ENCODE data around the gene GPR18.

The GPR18 gene, protein sequence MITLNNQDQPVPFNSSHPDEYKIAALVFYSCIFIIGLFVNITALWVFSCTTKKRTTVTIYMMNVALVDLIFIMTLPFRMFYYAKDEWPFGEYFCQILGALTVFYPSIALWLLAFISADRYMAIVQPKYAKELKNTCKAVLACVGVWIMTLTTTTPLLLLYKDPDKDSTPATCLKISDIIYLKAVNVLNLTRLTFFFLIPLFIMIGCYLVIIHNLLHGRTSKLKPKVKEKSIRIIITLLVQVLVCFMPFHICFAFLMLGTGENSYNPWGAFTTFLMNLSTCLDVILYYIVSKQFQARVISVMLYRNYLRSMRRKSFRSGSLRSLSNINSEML

DNA sequence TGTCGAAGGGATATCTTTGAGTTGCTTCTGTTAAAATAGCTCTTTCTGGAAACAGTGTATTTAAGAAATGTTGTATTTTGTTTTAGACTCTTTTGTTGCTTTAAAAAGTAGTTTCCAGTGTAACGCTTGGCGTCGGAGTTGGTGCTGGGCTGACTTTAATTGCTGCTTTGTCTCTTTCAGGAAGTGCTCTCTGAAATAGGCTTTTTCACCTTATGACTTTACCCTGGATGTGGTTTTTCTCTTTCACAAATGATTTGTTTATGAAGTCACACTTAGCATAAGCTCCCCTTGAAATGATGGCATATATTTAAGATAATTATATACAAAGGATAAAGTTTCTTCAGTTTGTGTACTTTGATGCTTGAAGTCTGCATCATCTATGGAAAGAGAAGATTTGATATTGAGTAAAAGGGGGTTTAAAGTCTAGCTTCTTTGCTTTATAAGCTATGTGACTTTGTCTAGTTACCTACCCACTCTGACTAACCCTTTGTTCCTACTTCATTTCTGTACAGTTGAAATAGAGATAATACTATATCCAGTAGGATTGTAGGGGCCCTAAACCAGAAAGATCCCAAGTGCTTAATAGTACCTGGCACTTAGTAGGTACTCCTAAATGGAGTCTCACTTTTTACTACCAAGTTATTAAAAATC lies at the start of gene GPR18:
Gene GPR18 (minus strand): TSS at position 170 of the 651 bp plus-strand sequence. CDS start 2,507 bp downstream, outside the sequence.
- Histone ChIP-seq H3K9me3 (ENCODE audit: control insufficient read depth, insufficient read depth, low read depth, low read length) (no peaks in the 10 kb centered on the region), H3K4me3 (ENCODE audit: low read depth, low read length) (no peak within 1 kb of the TSS), H3K36me3 (ENCODE audit: control insufficient read depth, insufficient read depth, low read length) (peaks cover 23% of the 10 kb centered on the region), H3K27me3 (ENCODE audit: control insufficient read depth, insufficient read depth, low read length) (no peaks in the 10 kb centered on the region), H3K4me1 (ENCODE audit: control insufficient read depth, insufficient read depth, low read length) (no peaks in the 10 kb centered on the region), H3K27ac (ENCODE audit: low read depth, low read length) (no peak within 1 kb of the TSS), H3K9ac (ENCODE audit: low read length) (no peak within 1 kb of the TSS)

DNA sequence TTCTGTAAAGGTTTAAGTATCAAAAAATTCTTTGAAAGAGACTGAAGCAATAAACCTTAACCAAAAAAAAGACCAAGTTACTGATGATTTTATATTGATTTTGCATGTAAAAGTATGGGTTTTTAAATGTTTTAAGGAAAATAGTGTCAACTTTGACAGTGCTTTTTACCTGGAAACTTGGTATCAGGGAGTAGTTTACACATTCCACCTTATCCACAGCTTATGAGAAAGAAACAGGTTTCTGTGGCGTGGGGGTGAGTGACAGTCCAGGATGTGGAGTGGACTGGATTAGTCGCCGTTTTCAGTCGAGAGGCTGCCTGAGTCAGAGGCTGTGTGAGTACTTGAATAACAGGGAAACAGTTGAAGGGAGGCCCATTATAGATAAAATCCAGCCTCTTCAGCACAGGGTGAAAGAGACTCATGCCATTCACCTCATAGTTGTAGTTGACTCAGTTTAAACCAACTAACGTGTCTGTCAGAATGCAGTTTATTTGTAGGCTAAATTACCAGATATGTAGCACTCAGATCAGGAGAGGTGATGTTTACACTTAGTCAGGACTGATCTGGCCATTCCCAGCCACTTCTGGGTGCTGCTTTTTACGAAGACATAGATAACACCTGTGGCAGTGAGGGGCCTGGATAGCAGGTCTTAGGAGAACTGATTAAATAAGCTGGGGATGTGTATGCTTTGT lies 49.6 kb upstream of the GPR18 start:
- Histone ChIP-seq H3K36me3 (ENCODE audit: control insufficient read depth, insufficient read depth, low read length) (peaks cover 5% of the 10 kb centered on the region; the same call in 1 of the 2 replicates), H3K27me3 (ENCODE audit: control insufficient read depth, insufficient read depth, low read length) (no peaks in the 10 kb centered on the region), H3K4me1 (ENCODE audit: control insufficient read depth, insufficient read depth, low read length) (peaks cover 5% of the 10 kb centered on the region; the same call in 1 of the 2 replicates), H3K9ac (ENCODE audit: low read length) (no peak overlapping the region), H3K27ac (ENCODE audit: low read depth, low read length) (no peak overlapping the region), H3K4me3 (ENCODE audit: low read depth, low read length) (no peak overlapping the region), H3K9me3 (ENCODE audit: control insufficient read depth, insufficient read depth, low read depth, low read length) (no peaks in the 10 kb centered on the region)

DNA sequence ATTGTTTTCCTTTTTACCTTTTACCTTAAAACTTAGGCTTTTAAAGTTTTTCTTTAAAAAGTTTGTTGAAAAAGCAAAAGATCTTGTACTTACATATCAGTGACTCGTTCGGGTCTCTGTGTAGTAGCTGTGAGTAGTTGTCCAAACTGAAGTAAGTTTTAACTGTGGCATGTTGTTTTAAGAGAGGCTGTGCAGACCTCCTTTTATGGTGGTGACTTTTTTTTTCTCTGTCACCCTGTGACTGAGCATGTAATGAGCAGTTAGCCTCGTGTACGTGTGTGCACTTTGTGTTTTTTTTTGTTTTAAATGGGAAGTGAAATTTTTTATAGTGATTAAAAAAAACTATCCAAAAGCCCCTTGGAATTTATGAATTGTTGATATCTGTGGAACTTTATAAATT lies 49.1 kb upstream of the GPR18 start, which contains the start of gene GPR183:
Gene GPR183 (minus strand): TSS at position 153 of the 400 bp plus-strand sequence. CDS start 11,254 bp downstream, outside the sequence.
- no peaks in the 10 kb centered on the region for H3K27me3 ChIP-seq (ENCODE audit: control insufficient read depth, insufficient read depth, low read length)
- H3K4me3 ChIP-seq (ENCODE audit: low read depth, low read length): no peak within 1 kb of the TSS
- H3K4me1 ChIP-seq (ENCODE audit: control insufficient read depth, insufficient read depth, low read length): peaks cover 5% of the 10 kb centered on the region; the same call in 1 of the 2 replicates
- H3K9ac ChIP-seq (ENCODE audit: low read length): no peak within 1 kb of the TSS
- peaks cover 5% of the 10 kb centered on the region; the same call in 1 of the 2 replicates for H3K36me3 ChIP-seq (ENCODE audit: control insufficient read depth, insufficient read depth, low read length)
- peak within 1 kb of the TSS; percentile 4; the same call in 1 of the 2 replicates for H3K27ac ChIP-seq (ENCODE audit: low read depth, low read length)
- H3K9me3 ChIP-seq (ENCODE audit: control insufficient read depth, insufficient read depth, low read depth, low read length): no peaks in the 10 kb centered on the region

DNA sequence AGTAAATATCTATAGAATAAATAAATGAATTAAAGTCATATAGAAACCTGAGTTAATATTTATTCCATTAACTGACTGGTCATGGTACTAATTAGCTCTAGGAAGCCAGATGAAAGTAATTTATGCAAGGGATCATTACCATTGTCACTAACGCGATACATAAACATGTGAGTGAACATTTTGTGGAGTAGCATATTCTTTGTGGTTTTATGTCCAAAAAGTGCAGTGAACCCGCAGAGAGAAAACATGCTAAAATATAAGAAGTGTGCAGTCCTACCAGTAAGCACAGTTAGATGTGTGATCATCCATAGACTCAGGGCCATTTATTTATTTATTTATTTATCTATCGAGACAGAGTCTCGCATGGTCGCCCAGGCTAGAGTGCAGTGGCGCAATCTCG lies 47.4 kb upstream of the GPR18 start:
- Histone ChIP-seq H3K4me3 (ENCODE audit: low read depth, low read length) (no peak overlapping the region), H3K9ac (ENCODE audit: low read length) (no peak overlapping the region), H3K27ac (ENCODE audit: low read depth, low read length) (no peak overlapping the region), H3K4me1 (ENCODE audit: control insufficient read depth, insufficient read depth, low read length) (peaks cover 5% of the 10 kb centered on the region; the same call in 1 of the 2 replicates), H3K27me3 (ENCODE audit: control insufficient read depth, insufficient read depth, low read length) (no peaks in the 10 kb centered on the region), H3K9me3 (ENCODE audit: control insufficient read depth, insufficient read depth, low read depth, low read length) (no peaks in the 10 kb centered on the region), H3K36me3 (ENCODE audit: control insufficient read depth, insufficient read depth, low read length) (peaks cover 5% of the 10 kb centered on the region; the same call in 1 of the 2 replicates)

DNA sequence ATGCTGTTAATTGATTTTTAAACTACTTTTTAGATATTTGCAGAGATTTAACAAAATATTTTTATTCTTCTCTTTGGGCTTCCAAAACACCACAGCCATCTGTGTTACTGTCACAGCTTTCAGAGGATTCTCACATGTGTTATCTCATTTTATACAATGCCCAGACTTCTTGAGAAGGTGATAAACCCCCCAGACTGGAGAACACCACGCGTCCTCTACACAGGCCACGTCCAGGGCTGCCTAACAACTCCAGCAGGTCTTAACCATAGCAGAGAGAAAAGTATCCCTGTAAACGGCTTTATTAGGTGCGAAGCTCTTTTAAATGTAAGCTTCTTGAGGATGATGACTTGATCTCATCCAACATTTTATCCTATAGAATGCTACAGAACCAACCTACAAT lies 47.0 kb upstream of the GPR18 start:
- Histone ChIP-seq H3K9ac (ENCODE audit: low read length) (no peak overlapping the region), H3K27me3 (ENCODE audit: control insufficient read depth, insufficient read depth, low read length) (no peaks in the 10 kb centered on the region), H3K9me3 (ENCODE audit: control insufficient read depth, insufficient read depth, low read depth, low read length) (no peaks in the 10 kb centered on the region), H3K27ac (ENCODE audit: low read depth, low read length) (no peak overlapping the region), H3K36me3 (ENCODE audit: control insufficient read depth, insufficient read depth, low read length) (peaks cover 5% of the 10 kb centered on the region; the same call in 1 of the 2 replicates), H3K4me3 (ENCODE audit: low read depth, low read length) (no peak overlapping the region), H3K4me1 (ENCODE audit: control insufficient read depth, insufficient read depth, low read length) (peaks cover 5% of the 10 kb centered on the region; the same call in 1 of the 2 replicates)

DNA sequence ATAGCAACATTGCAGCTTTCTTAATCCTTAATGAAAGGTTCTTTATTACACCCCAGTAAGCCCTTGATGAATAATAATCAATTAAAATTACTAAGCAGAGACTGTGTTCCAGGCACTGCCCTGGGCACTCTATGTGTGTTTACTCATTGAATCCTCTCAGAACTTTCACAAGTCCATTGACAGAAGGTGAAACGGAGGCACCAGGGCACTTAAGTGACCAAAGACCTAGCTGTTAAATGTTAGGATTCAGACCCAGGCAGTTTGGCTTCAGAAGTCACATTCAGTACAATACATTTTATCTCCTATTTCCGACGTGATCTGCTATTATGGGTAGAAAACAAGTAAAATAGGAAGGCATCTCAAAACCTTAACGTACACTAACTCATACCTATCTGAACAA lies 46.4 kb upstream of the GPR18 start:
- H3K4me1 ChIP-seq (ENCODE audit: control insufficient read depth, insufficient read depth, low read length): peaks cover 10% of the 10 kb centered on the region
- H3K9me3 ChIP-seq (ENCODE audit: control insufficient read depth, insufficient read depth, low read depth, low read length): no peaks in the 10 kb centered on the region
- peaks cover 5% of the 10 kb centered on the region; the same call in 1 of the 2 replicates for H3K36me3 ChIP-seq (ENCODE audit: control insufficient read depth, insufficient read depth, low read length)
- no peak overlapping the region for H3K27ac ChIP-seq (ENCODE audit: low read depth, low read length)
- no peak overlapping the region for H3K9ac ChIP-seq (ENCODE audit: low read length)
- no peak overlapping the region for H3K4me3 ChIP-seq (ENCODE audit: low read depth, low read length)
- no peaks in the 10 kb centered on the region for H3K27me3 ChIP-seq (ENCODE audit: control insufficient read depth, insufficient read depth, low read length)

DNA sequence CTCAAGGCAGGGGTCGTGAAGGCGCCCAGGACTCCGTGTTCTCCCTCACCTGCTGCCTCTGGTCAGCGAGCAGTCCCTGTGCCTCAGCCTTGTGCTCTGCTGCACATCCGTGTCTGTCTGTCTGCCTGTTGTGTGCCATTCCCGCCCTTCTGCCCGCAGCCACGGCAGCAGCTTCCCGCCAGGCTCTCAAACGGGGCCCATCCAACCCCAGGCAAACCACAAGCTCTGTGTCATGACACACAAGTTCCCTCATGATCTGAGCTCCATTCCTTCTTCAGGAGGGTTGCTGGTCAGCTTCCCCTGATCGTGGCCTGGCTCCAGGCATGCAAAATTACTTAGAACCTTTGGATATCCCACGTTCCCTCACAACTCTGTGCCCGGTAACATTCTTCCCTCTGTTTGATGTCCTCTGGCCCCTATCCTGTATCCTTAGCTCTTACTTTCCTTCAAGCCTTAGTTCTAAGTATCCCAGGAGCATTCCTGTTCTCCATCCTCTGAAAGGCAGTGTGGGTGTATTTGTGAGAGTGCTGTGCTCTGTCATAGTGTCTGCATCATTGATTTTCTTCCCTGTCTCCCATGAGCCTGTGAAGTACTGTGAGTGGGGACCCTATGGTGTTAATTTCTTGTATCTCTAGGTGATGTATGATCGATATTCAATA lies 45.8 kb upstream of the GPR18 start:
- Histone ChIP-seq H3K36me3 (ENCODE audit: control insufficient read depth, insufficient read depth, low read length) (peaks cover 5% of the 10 kb centered on the region; the same call in 1 of the 2 replicates), H3K27ac (ENCODE audit: low read depth, low read length) (no peak overlapping the region), H3K9ac (ENCODE audit: low read length) (no peak overlapping the region)

DNA sequence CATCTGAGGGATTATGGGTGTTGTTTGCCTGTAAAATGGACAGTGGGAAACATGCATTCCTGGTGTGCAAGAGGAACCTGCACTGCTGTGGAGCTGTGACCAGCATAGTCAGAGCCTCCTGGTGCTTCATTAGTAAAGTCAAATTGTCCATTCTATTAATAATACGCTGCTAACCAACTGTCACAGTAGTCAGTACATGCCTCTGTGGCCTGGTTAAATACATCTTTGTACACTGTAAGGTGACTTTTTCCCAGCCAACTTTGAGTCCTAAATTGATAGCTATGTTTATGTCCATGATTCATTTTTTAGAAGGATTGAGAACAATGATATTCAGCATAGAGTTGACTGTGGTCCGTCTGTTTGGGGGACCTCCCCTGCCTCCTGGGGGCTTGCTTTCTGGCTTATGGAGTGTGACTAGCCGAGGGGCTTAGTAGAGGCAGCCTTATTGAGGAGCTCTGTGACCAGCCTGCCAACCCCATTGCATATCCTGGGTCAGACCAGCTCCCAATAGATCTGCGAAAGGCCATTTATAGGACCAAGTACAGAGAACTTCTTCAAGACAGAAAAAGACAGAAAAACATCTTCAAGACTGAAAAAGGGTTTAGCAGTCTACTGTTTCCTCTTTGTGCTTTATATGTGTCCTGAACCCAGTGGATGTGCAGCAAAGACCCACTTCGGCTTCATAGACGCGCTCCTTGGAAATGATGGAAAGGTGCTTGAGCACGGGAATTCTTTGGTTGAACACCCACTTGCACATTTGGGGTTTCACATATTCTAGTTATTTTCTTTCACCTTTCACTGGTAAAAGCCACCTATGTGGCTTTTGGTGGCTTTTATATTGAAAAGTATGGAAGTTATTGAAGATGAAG lies 44.7 kb upstream of the GPR18 start:
- no peaks in the 10 kb centered on the region for H3K27me3 ChIP-seq (ENCODE audit: control insufficient read depth, insufficient read depth, low read length)
- H3K27ac ChIP-seq (ENCODE audit: low read depth, low read length): no peak overlapping the region
- H3K9me3 ChIP-seq (ENCODE audit: control insufficient read depth, insufficient read depth, low read depth, low read length): no peaks in the 10 kb centered on the region
- peaks cover 10% of the 10 kb centered on the region for H3K4me1 ChIP-seq (ENCODE audit: control insufficient read depth, insufficient read depth, low read length)
- H3K36me3 ChIP-seq (ENCODE audit: control insufficient read depth, insufficient read depth, low read length): no peaks in the 10 kb centered on the region
- no peak overlapping the region for H3K4me3 ChIP-seq (ENCODE audit: low read depth, low read length)
- no peak overlapping the region for H3K9ac ChIP-seq (ENCODE audit: low read length)

More for the DNA sequence above, 45.8 kb upstream of the GPR18 start:
- Histone ChIP-seq H3K27me3 (ENCODE audit: control insufficient read depth, insufficient read depth, low read length) (no peaks in the 10 kb centered on the region), H3K4me1 (ENCODE audit: control insufficient read depth, insufficient read depth, low read length) (peaks cover 10% of the 10 kb centered on the region), H3K9me3 (ENCODE audit: control insufficient read depth, insufficient read depth, low read depth, low read length) (no peaks in the 10 kb centered on the region), H3K4me3 (ENCODE audit: low read depth, low read length) (no peak overlapping the region)

DNA sequence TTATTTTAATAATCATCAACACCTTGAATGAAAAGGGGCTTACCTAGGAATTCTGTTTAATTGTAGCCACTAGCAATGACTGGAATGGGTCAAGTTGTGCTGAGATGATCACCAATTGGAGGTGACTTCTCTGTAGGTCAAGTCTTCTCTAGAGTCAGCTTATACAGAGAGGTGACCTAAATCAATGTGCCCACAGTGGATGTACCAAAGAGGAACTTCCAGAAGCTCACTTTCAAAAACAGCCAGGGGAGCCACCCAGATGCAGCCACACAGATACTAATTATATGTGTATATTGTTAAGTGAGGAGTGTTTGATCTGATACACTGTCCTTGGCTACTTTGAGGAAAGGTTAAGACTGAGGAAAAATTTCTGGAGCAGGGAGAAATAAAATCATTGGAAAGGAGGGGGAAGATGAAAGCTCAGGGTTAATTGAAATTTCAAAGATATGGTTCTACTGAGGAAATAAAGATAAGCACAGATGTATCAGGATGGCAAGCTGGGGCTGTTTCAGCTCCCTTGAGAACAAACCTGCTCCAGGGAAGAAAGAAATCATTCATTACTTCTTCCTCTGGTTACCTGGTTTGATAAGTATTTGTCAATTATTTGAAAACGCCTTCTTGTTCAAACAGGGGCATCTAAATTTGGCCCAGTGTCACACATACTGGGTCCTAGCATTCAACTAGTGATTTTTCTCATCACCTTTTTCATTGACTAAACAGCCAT lies 43.9 kb upstream of the GPR18 start:
- no peak overlapping the region for H3K4me3 ChIP-seq (ENCODE audit: low read depth, low read length)
- H3K9ac ChIP-seq (ENCODE audit: low read length): no peak overlapping the region
- no peak overlapping the region for H3K27ac ChIP-seq (ENCODE audit: low read depth, low read length)
- peaks cover 10% of the 10 kb centered on the region for H3K4me1 ChIP-seq (ENCODE audit: control insufficient read depth, insufficient read depth, low read length)
- no peaks in the 10 kb centered on the region for H3K36me3 ChIP-seq (ENCODE audit: control insufficient read depth, insufficient read depth, low read length)
- no peaks in the 10 kb centered on the region for H3K27me3 ChIP-seq (ENCODE audit: control insufficient read depth, insufficient read depth, low read length)
- H3K9me3 ChIP-seq (ENCODE audit: control insufficient read depth, insufficient read depth, low read depth, low read length): no peaks in the 10 kb centered on the region

Measured in HUES6 (cell line).